ENCODE results near the gene TSPAN9. TPM values are rescaled to one million over a fixed set of nuclear protein-coding genes. Genes with fewer than 3 reads are reported as not detected.
A peak's percentile ranks its signal among the peaks of the same experiment; 100 is the strongest.

The TSPAN9 gene
- total and polyA plus RNA-seq, 4 donors: 23.0 to 72.3 (median 33.9) TPM

GRCh38 chr12:3255057-3255456 lies 177.9 kb downstream of the TSPAN9 start:
- ATAC-seq (ENCODE audit: insufficient read depth, low FRiP score) (no peak), DNase-seq (no peak)
- H3K9me3 ChIP-seq (ENCODE audit: control insufficient read depth in 4 of 4, insufficient read depth in 3 of 4, low read length in 3 of 4): no peaks in the 10 kb centered on the region
- WGBS, 2 donors: 75 to 83% methylated on average over 12 of the region's 12 CpGs
- no peaks in the 10 kb centered on the region for H3K36me3 ChIP-seq (ENCODE audit: control insufficient read depth in 4 of 4, insufficient read depth in 4 of 4, low read length in 4 of 4)
- H3K27ac ChIP-seq (ENCODE audit: low read depth in 1 of 2, low read length in 1 of 2): peak overlapping the region; percentile 21 to 79
- H3K9ac ChIP-seq (ENCODE audit: insufficient read depth in 1 of 2, low read length in 2 of 2): no peak overlapping the region
- H3K4me1 ChIP-seq (ENCODE audit: control insufficient read depth in 5 of 5, insufficient read depth in 5 of 5, low read length in 5 of 5): peaks cover 10 to 40% (median 18%) of the 10 kb centered on the region in 5 donors
- no peak overlapping the region for H3K4me3 ChIP-seq
- H3K27me3 ChIP-seq (ENCODE audit: control insufficient read depth in 3 of 3, insufficient read depth in 3 of 3, low read length in 2 of 3): no peaks in the 10 kb centered on the region
- TF ChIP-seq CTCF (IDR thresholded peaks at IDR 0.05; ENCODE audit: control extremely low read depth, extremely low read depth): no peak

- no peaks in the 10 kb centered on the region for H3K9me3 ChIP-seq (ENCODE audit: control insufficient read depth in 4 of 4, insufficient read depth in 3 of 4, low read length in 3 of 4)
- DNase-seq: no peak
- peaks cover 10 to 30% (median 15%) of the 10 kb centered on the region in 5 donors for H3K4me1 ChIP-seq (ENCODE audit: control insufficient read depth in 5 of 5, insufficient read depth in 5 of 5, low read length in 5 of 5)
- H3K36me3 ChIP-seq (ENCODE audit: control insufficient read depth in 4 of 4, insufficient read depth in 4 of 4, low read length in 4 of 4): no peaks in the 10 kb centered on the region
- WGBS, 2 donors: 95 to 96% methylated on average over 24 to 26 of the region's 26 CpGs
- no peak for TF ChIP-seq CTCF (IDR thresholded peaks at IDR 0.05; ENCODE audit: control extremely low read depth, extremely low read depth)
- peak overlapping the region in 1 of 2 donors; percentile 79 for H3K27ac ChIP-seq (ENCODE audit: low read depth in 1 of 2, low read length in 1 of 2)
- no peak for ATAC-seq (ENCODE audit: insufficient read depth, low FRiP score)
- H3K4me3 ChIP-seq: no peak overlapping the region
- no peak overlapping the region for H3K9ac ChIP-seq (ENCODE audit: insufficient read depth in 1 of 2, low read length in 2 of 2)
- H3K27me3 ChIP-seq (ENCODE audit: control insufficient read depth in 3 of 3, insufficient read depth in 3 of 3, low read length in 2 of 3): no peaks in the 10 kb centered on the region
These were observed 179.0 kb downstream of the TSPAN9 start for GRCh38 chr12:3256103-3256631.

- DNase-seq (no peak), ATAC-seq (ENCODE audit: insufficient read depth, low FRiP score) (no peak)
- H3K9me3 ChIP-seq (ENCODE audit: control insufficient read depth in 4 of 4, insufficient read depth in 3 of 4, low read length in 3 of 4): no peaks in the 10 kb centered on the region
- H3K27ac ChIP-seq (ENCODE audit: low read depth in 1 of 2, low read length in 1 of 2): peak overlapping the region in 1 of 2 donors; percentile 79
- 82 to 89% methylated on average over 7 of the region's 7 CpGs for WGBS, 2 donors
- no peaks in the 10 kb centered on the region for H3K36me3 ChIP-seq (ENCODE audit: control insufficient read depth in 4 of 4, insufficient read depth in 4 of 4, low read length in 4 of 4)
- H3K4me1 ChIP-seq (ENCODE audit: control insufficient read depth in 5 of 5, insufficient read depth in 5 of 5, low read length in 5 of 5): peaks cover 9 to 29% (median 15%) of the 10 kb centered on the region in 5 donors
- H3K9ac ChIP-seq (ENCODE audit: insufficient read depth in 1 of 2, low read length in 2 of 2): no peak overlapping the region
- no peaks in the 10 kb centered on the region for H3K27me3 ChIP-seq (ENCODE audit: control insufficient read depth in 3 of 3, insufficient read depth in 3 of 3, low read length in 2 of 3)
- TF ChIP-seq CTCF (IDR thresholded peaks at IDR 0.05; ENCODE audit: control extremely low read depth, extremely low read depth): no peak
- no peak overlapping the region for H3K4me3 ChIP-seq
These were observed 180.2 kb downstream of the TSPAN9 start for GRCh38 chr12:3257411-3257810.

- peak overlapping the region in 1 of 2 donors; percentile 60 for H3K27ac ChIP-seq (ENCODE audit: low read depth in 1 of 2, low read length in 1 of 2)
- ATAC-seq (ENCODE audit: insufficient read depth, low FRiP score): no peak
These were observed 182.8 kb downstream of the TSPAN9 start for GRCh38 chr12:3259973-3260372.

More at GRCh38 chr12:3259973-3260372, 182.8 kb downstream of the TSPAN9 start:
- Histone ChIP-seq H3K4me3 (no peak overlapping the region), H3K9ac (ENCODE audit: insufficient read depth in 1 of 2, low read length in 2 of 2) (no peak overlapping the region), H3K27me3 (ENCODE audit: control insufficient read depth in 3 of 3, insufficient read depth in 3 of 3, low read length in 2 of 3) (no peaks in the 10 kb centered on the region), H3K9me3 (ENCODE audit: control insufficient read depth in 4 of 4, insufficient read depth in 3 of 4, low read length in 3 of 4) (no peaks in the 10 kb centered on the region), H3K36me3 (ENCODE audit: control insufficient read depth in 4 of 4, insufficient read depth in 4 of 4, low read length in 4 of 4) (no peaks in the 10 kb centered on the region), H3K4me1 (ENCODE audit: control insufficient read depth in 5 of 5, insufficient read depth in 5 of 5, low read length in 5 of 5) (peaks cover 0 to 26% (median 11%) of the 10 kb centered on the region in 5 donors)
- no peak for DNase-seq
- WGBS, 2 donors: 95% methylated on average over 8 of the region's 8 CpGs
- no peak for TF ChIP-seq CTCF (IDR thresholded peaks at IDR 0.05; ENCODE audit: control extremely low read depth, extremely low read depth)
